Stimulated activated CD4-positive, alpha-beta T cell treated with anti-CD3 and anti-CD28 coated beads, Interleukin-12 subunit alpha, Interleukin-12 subunit beta, amount 100 ng/mL, for 4 hours (primary cell): Measurements from ENCODE around the gene SYT15.
"Not testable (repeated sequence)": the region's sequence is repeated elsewhere in the genome, so short reads cannot be mapped to it uniquely, and the experiment has no call there.

Source experiments
- DNase-seq: peaks from one replicate; pipeline ENCODE4 v3.0.0-alpha.2; 2020

Gene SYT15

DNA sequence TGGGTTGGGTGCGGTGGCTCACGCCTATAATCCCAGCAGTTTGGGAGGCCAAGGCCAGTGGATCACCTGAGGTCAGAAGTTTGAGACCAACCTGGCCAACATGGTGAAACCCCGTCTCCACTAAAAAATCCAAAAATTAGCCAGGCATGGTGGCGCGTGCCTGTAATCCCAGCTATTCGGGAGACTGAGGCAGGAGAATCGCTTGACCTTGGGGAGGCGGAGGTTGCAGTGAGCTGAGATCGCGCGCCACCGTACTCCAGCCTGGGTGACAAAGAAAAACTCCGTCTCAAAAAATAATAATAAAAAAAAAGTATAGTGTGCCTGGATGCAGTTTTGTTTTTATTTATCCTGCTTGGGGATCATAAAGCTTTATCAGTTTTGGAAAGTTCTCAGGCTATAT is 14.4 kb downstream of the SYT15 start:
- DNase-seq: not testable (repeated sequence)

DNA sequence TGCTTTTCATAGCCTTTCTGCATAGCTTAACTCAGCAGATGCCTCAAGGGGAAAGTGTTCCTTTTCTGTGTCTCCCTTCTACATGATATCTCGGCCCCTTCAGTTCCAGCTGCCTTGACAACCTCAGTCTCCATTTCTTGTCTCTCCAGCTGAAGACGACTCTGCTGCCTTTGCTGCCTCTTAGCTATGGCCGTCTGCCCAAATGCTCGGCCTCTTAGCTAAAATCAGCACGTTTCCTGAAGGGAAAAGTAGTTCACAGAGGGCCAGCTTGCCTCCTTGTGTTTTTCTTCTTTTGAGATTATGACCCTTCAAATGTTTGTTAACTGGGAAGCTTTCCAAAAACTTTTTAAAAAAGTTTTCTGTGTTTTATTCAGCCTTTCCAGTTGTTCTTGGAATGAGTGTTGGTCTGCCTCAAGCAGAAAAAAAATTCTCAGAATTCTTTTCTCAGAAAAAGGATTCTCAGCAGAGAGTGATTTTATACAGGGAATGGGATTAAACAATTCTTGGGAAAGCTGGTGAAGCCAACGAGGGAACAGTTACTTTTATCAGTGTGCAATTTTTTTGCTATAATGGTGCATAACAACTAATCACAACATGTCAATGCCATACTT is 15.6 kb downstream of the SYT15 start:
- DNase-seq: not testable (repeated sequence)

DNA sequence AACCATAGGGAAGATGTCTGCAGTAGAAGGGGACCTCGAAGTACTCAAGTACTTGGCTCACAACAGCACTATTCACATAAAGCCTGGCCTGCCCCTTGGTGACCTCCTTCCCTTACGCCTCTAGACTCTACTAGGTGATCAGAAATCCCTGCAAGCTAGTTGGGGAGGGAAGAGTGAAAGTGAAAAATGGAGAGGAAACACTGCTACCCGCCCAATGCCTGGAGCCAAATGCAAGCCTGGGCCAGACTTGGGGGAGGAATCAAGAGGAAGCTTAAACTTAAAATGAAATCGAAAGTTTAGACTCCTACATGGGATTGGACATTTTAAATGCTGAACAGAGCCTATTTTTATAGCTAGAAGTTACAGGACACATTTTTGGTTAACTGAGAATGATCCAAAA is 17.6 kb downstream of the SYT15 start:
- not testable (repeated sequence) for DNase-seq

DNA sequence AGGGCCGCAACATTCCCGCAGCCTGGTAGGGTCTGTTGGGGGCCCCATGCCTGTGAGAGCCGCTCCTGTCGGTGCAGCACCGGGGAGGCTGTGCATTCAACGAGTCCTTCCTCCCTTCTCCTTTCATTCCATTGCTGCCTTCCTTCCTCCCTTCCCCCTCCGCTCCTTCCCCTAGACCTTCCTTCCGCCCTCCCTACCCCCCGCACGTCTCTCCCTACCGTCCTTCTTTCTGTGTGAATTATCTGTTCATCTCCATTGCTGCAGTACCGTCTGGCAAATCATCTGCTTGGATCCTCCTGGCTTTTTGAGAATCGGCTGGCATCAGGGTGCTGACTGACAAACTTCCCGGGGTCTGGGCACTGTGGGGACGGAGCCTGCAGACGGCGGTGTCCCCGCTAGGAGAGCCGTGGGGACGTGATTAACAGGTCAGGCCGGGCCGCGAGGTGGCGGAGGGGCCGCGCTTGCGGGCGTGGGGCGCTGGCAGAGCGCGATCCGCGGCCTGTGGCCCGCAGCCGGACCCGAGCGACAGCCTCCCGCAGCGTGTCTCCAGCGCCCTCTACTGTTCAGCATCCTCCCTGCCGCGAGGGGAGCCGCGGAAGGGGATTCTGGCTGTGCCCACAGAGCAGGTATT is 18.8 kb downstream of the SYT15 start:
- DNase-seq: not testable (repeated sequence)

DNA sequence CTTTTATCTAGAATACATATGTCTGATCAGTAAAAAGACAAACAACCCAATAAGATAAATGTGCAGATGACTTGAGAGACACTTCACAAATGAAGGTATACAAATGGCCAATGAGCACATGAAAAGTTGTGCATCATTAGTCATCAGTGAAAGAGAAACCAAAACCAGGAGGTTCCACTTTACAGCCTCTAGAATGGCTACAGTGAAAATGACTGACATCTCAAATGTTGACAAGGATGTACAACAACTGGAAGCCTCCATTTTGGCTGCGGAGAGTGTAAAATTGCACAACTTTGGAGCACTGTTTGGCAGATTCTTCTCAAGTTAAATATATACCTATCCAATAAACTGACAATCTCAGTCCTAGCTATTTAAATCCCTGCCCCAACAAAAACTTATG is 21.6 kb downstream of the SYT15 start:
- not testable (repeated sequence) for DNase-seq

DNA sequence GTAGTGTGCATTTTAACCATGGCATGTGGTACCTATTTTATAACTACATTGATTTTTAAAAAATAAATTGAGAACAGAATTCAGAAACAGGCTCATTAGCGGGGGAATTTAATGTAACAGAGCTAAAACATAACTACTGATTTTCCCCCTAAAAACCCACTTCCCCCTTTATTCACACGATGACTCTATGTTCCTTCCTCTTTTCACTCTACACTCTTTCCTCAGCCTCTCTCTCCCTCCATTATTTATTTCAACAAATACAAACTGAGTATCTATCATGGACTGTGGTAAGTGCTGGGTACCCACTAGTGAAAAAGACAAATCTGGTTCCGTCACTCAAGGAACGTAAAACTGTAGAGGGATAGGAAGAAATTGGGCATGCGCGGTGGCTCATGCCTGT is 36.6 kb downstream of the SYT15 start:
- DNase-seq: not testable (repeated sequence)

DNA sequence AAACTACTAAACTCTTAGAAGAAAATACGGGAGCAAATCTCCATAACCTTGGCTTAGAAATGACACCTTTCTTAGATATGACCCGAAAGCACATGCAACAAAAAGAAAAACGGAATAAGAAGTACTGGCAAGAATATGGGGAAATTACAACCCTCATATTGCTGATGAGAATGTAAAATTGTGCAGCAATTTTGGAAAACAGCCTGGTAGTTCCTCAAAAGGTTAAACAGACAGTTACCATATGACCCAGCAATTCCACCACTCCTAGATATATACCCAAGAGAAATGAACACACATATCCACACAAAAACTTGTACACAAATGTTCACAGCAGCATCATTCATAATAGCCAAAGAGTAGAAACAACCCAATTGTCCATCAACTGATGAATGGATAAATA is 37.3 kb downstream of the SYT15 start:
- DNase-seq: not testable (repeated sequence)

DNA sequence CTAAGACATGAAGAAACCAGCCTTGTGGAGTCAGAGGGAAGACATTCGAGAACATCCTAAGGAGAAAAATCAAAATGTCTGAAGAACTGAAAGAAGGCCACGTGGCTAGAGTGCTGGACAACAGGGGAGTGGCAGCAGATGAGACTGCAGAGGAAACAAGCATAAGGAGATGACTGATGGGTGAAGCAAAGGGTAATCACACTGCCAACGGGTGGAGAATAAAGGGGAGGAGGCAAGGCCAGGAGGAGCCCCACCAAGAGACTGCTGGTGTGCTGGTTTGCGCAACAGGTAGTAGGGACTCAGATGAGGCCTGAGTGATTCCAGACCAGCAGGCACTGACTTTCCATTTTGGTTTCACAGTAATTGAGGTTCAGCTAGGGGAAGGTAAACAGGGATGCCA is 38.2 kb downstream of the SYT15 start:
- not testable (repeated sequence) for DNase-seq

DNA sequence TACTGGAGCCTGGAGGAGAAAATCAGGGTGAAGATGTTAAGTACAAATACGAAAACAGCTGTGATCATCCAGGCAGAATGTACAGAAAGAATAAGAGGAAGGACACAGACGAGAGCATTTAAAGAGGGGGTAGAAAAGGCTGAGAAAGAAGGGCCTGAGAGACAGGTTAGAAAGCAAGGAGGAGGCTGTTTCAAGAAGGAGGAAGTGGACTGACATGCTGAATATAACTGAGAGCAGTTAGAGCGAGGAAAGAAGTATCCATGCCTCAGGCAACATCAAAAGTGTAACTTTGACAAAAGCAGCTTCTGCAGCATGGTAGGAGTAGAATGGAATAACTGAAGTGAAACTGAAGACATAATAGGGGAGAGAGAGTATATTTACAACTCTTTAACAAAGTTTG is 39.0 kb downstream of the SYT15 start:
- not testable (repeated sequence) for DNase-seq

DNA sequence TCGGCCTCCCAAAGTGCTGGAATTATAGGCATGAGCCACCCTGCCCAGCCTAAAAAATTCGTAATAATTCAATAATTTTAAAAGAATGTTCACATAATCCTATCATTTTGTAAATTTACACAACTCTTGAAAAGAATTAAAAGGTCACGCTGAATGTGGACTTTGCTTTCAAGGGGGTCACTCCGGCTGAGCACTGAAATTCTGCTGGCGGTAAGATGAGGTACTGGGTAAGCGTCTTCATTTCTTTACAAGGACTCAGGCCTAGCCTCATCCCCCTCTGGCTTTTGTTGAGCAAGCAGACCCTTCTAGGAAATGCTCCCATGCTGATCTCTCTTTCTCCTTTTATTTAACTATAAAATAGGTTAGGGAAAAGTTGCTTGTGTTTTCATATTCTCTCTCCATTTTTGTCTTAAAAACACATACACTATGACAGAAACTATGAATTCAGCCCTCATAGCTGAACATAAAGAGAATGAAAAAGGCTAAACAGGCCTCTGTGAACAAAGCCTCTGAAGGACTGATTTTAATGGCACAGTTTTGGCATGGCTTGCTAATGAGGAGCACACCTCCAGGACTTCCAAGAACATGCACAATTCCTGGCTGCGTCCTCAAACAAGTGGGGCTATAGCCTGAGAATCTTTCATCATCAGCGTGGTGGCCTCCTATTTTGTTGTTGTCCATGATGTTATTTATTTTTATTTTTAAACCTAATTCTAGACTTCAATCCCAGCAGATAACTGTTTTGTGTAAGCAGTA is 45.1 kb downstream of the SYT15 start:
- DNase-seq: not testable (repeated sequence)

DNA sequence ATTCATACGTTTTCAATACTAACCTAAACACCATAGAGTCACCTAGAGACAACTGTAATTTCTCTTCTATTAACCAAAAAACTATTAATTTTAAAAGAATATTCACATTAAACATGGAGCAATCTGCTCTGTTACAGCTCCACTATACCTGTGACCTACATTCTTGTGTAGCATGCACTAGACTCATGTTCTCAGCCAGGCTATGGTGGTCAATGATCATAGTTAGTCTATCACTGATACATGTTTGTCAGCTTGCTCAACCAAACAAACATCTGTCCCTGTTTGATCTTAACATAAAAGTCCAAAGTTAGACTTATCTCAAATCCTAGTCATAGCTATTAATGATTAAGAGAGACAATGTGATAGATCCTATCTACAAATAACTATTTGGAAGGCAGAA is 50.9 kb downstream of the SYT15 start:
- DNase-seq: not testable (repeated sequence)

DNA sequence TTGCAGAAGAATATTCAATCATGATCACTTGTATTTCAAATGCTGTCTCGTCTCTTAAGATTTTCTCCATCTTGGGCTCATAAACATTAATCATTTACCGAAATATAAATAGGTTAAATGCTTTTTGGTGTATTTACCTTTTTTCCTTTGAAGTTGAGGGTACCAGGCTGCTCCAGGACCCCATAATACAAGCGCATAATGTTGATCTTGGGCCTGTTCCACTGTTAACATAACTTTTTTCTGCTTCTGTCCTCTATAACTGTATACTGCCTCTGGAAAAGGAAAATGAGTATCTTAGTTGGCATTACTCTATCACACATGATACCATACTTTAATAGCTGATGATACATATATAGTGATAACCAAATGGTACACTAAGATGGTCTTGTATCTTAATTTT is 51.9 kb downstream of the SYT15 start:
- DNase-seq: not testable (repeated sequence)

DNA sequence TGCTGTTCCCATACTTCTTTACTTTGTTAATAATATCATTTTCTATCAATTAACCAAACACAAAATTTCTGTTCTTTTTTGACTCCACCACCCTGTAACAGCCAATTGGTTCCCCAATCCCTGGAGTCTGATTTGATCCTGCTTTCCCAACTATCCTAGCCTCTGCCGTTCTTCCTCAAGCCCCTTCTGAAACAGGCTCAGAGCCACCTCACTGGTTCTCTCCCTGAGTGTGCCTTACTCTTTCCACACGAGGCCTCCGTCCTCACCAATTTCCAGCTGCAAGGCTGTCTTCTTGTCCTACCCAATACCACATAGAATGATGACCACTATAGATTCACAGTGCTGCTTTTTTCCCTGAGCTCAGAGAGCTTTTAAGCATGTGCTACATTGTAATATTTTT is 52.8 kb downstream of the SYT15 start:
- not testable (repeated sequence) for DNase-seq

DNA sequence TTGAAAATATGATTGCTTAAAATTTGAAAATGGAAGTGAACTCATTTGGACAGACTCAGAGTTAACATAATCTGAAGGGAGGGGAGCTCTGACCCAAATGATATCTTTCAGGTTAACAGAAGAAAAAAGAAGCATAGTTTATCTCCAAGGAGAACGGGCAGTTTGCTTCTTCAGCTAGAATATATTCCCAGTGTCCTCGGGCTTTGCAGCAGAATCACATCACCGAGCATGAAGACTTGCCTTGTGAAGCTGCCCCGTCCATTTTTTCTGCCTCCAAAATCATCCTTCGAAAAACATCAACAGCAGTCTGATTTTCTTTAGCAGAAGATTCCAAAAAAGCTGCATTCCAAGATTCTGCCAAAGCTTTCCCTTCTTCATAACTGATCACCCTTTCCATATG is 55.8 kb downstream of the SYT15 start:
- not testable (repeated sequence) for DNase-seq

DNA sequence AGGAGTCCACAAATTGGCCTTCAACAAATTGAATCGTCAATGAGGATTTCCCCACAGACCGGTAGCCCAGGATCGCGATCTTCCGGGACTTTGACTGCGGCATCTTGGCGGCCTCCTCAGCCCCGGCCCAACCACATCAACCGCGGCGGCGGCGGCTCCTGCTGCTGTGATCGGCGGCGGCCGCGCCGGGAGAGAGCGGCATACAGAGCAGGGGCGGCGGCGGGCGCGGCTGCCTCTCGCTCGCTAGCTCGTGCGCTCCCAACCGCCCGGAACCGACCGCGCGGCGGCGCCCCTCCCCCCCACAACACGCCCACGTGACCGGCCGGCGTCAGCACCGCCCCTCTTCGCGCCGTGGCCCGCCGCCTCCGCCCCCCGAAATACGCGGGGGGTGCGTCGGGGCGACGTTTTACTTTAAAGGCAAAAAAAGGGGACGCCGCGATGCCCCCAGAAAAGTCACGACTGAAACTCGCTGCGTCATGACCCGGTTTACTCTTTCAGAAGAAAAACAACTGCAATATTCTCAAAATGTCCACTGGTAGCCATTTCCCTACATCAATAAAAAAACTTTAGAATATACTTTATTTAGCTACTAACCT is 56.5 kb downstream of the SYT15 start:
- DNase-seq: not testable (repeated sequence)

DNA sequence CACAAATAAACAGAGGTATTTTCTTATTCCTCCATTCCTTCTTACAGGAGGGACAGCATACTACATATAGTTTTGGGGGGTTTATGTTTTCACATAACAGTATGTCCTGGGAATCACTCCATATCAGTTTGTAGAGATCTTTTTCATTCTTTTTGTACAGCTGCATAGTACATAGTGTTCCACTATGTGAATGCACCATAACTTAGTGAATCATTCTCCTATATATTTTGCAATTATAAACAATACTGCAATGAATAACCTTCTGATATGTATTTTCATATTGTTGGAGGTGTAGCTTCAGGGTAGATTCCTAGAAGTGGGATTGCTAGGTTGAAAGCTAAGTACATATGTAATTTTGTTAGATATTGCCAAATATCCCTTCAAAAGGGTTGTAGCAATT is 61.1 kb downstream of the SYT15 start:
- not testable (repeated sequence) for DNase-seq
